GM12891 (cell line): ENCODE results near the gene JDP2.

ENCODE experiments used
- DNase-seq: peaks from one replicate; pipeline ENCODE4 v3.0.0; 2011; ENCODE audit warnings: low spot score; ENCODE audit not compliant: insufficient read length
- FAIRE-seq: peaks from 2 replicates; lab custom pipeline; 2011; peaks lifted over from hg19 to GRCh38; lab: Jason Lieb, UNC
- PAX5 ChIP-seq: IDR thresholded peaks from 2 replicates; pipeline ENCODE4 v1.6.1; 2011; ENCODE audit warnings: low read length, moderate library complexity, mild to moderate bottlenecking; ENCODE audit not compliant: insufficient read depth, severe bottlenecking
- POLR2A ChIP-seq: IDR thresholded peaks from 2 replicates; pipeline ENCODE4 v1.6.1; 2011; ENCODE audit warnings: low read depth, low read length, control low read depth
- POLR2AphosphoS5 ChIP-seq: IDR thresholded peaks from 2 replicates; pipeline ENCODE4 v1.6.1; 2011; ENCODE audit warnings: low read depth, low read length, control low read depth
- POU2F2 ChIP-seq: IDR thresholded peaks from 2 replicates; pipeline ENCODE4 v1.6.1; 2011; ENCODE audit warnings: low read depth, mild to moderate bottlenecking, control low read depth, low read length, moderate library complexity
- SPI1 ChIP-seq: IDR thresholded peaks from 2 replicates; pipeline ENCODE4 v1.6.1; 2011; ENCODE audit warnings: low read depth, low read length, control low read depth
- TAF1 ChIP-seq: IDR thresholded peaks from 2 replicates; pipeline ENCODE4 v1.6.1; 2011; ENCODE audit warnings: low read depth, low read length, control low read depth

Gene JDP2

GRCh38 chr14:75434138-75434889 lies 6.5 kb downstream of the JDP2 start:
- TF ChIP-seq POLR2AphosphoS5 (no peak), SPI1 (no peak), TAF1 (no peak), PAX5 (no peak), POLR2A (no peak), POU2F2 (no peak)
- FAIRE-seq = no peak
- no peak for DNase-seq

DNA sequence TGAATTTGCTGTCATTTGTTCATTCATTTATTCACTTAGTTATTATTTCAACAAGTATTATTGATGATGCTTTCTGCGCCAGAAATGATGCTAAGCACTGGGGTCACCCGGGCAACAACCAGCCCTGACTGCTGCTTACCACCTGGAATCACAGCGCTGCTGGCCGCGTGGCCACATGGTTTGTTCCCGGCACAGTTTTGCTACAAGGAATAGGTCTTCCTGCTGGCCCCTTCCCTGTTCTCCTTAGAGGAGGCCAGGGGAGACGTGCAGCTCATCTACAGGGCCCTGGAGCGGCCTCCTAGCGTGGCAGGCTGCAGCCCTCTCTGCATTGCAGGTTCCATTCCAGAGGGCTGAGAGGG lies 7.0 kb downstream of the JDP2 start:
- TF ChIP-seq TAF1 (no peak), POU2F2 (no peak), SPI1 (no peak), POLR2AphosphoS5 (no peak), PAX5 (no peak), POLR2A (no peak)
- DNase-seq (no peak), FAIRE-seq (no peak)

GRCh38 chr14:75435473-75435872 lies 7.7 kb downstream of the JDP2 start:
- FAIRE-seq (peak; percentile 64), DNase-seq (no peak)
- peak; percentile 71 for TF ChIP-seq SPI1
- no peak for TF ChIP-seq POLR2A

GRCh38 chr14:75437201-75438143 lies 9.7 kb downstream of the JDP2 start:
- DNase-seq (no peak), FAIRE-seq (peak; percentile 45)
- TF ChIP-seq POLR2A (peak; percentile 34; the same call in 1 of the 2 replicates), TAF1 (no peak), POLR2AphosphoS5 (no peak), SPI1 (no peak)

DNA sequence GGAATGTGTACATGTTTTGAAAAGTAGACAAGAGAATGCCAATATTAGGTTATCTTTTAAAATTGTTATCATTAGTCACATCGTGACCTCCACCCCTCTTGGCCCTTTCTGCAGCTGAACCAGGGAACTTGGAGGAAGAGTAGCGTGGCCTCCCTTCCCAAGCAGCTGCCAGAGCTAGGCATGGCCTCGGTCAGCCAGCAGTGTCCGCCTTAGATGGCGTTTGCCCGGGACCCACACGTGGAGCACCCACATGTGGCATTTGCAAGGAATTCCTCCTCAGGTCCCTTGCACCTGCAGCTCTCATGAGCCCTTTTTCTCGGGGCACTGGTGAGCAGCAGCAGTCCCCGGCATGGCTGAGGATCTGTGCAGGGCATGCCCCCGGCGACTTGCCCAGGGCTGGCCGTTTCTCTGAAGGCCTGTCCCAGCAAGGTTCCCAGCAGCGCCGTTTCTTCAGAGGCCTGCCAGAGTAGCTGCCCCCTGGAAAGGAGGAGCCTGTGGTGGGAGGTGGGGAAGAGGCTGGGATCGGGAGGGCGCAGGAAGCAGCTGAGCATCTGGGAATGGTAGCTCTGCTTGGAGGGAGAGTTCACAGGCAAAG lies 10.8 kb downstream of the JDP2 start:
- DNase-seq (no peak), FAIRE-seq (no peak)
- TF ChIP-seq SPI1 = no peak
- no peak for TF ChIP-seq POU2F2
- no peak for TF ChIP-seq PAX5
- no peak for TF ChIP-seq TAF1
- TF ChIP-seq POLR2AphosphoS5 = no peak
- no peak for TF ChIP-seq POLR2A

DNA sequence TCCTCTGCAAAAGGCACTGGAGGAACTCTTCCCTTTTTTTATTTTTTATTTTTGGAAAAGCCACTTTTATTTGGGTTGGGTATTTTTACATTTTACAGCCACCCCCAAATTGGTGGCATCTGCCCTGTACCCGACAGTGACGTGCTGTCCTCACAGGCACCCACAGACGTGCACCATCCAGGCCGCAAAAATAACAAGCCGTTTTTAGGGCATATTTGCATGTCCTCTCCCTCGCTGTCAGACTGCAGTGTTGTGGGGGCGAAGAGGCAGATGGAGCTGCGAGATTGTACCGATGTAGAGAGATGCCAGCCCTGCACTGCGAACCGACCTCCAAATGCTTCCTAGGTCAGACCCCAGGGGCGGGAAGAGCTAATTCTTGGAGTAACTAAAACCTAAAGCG lies 12.2 kb downstream of the JDP2 start:
- no peak for DNase-seq
- TF ChIP-seq POU2F2 (peak; percentile 94), POLR2A (no peak)
- FAIRE-seq = peak; percentile 82

DNA sequence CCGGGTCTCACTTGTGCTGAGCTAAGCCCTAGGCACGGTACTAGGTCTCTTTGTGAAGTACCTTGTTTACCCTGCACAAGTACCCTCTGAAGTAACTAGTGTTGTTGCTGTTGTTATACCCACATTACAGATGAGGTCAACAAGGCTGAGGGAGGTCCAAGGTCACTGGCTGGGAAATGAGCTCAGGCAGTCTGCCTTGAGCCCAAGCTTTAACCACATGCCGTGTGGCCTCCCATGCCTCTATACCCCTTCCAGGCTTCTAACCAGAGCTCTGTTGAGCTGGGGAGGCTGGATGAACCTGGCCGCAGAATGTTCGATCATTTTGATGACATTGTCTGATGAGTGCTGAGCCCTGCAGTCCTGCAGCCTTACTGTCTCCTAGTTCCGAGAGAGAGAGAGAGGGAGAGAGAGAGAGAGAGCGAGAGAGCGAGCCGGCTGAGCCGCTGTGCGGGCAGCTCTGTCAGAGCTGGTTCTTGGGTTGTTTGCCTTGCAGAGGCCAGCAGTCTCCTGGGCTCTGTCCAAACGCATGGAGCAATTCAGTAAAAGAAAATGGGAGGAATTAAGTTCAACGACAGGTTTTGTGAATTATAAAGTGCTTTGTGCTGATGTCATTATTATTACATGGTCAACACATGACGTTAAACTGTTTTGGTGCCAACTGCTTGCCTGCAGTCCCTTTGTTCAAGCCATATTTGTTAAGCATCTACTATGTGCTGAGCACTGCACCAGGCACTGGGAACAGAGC lies 13.1 kb downstream of the JDP2 start:
- FAIRE-seq = peak; percentile 63
- TF ChIP-seq TAF1 (no peak), PAX5 (no peak), POU2F2 (no peak), POLR2A (no peak), POLR2AphosphoS5 (no peak), SPI1 (no peak)
- no peak for DNase-seq

GRCh38 chr14:75441728-75442127 lies 13.9 kb downstream of the JDP2 start:
- no peak for TF ChIP-seq PAX5
- no peak for TF ChIP-seq TAF1
- TF ChIP-seq POLR2AphosphoS5 = no peak
- no peak for TF ChIP-seq SPI1
- TF ChIP-seq POU2F2 = no peak
- no peak for TF ChIP-seq POLR2A
- FAIRE-seq (no peak), DNase-seq (no peak)

GRCh38 chr14:75442166-75442565 lies 14.3 kb downstream of the JDP2 start:
- FAIRE-seq (no peak), DNase-seq (no peak)
- no peak for TF ChIP-seq PAX5
- TF ChIP-seq TAF1 = no peak
- no peak for TF ChIP-seq POU2F2
